Adrenal gland (tissue), 5 donors: ENCODE results near the gene IL12A.

Experiments used
- CTCF ChIP-seq, 6 experiments: fragments of 450-650 bp in 4 of 6; fragments of 200-600 bp in 2 of 6; sonication (generic) in 1 of 6; IDR thresholded peaks; 1 replicate in 5 of 6; 2 replicates in 1 of 6; pipeline versions ENCODE4 v1.5.1 to v1.8.0; 2016 to 2021; ENCODE audit warnings: antibody characterized with exemption in 6 of 6, mild to moderate bottlenecking in 2 of 6, moderate library complexity in 1 of 6
- POLR2A ChIP-seq, 2 donors: fragments of 450-650 bp; IDR thresholded peaks; one replicate each; pipeline ENCODE4 v1.6.1; 2017; ENCODE audit warnings: antibody characterized with exemption in 2 of 2, mild to moderate bottlenecking in 2 of 2, moderate library complexity in 1 of 2
- donor health status: DM: no; HTN: no; CAD: no.

GRCh38 chr3:159982442-159982974 lies 6.1 kb upstream of the IL12A start:
- TF ChIP-seq CTCF (IDR thresholded peaks at IDR 0.05) (no peak), POLR2A (IDR thresholded peaks at IDR 0.05) (no peak)
